ENCODE measurements around the gene OVCH1.
"Not testable (repeated sequence)": the region's sequence is repeated elsewhere in the genome, so short reads cannot be mapped to it uniquely, and the experiment has no call there.

OVCH1 gene

DNA sequence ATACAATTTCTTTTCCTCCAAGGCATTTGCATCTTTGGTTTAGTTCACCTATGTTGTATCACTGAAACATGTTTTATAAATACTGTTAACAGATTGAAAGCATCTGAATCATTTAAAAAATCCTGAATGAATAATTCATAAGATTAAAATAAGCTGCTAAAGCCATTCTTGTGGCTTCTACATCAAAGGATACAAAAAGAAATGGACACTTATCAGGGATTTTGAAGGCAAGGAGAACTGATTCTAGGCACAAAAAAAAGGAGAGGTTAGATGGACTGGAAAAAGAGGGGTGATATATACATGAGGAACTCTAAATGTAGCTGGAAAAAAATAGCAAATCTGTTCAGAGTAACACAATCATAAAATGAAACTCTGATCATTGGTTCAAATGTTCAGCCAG lies 5.8 kb upstream of the OVCH1 start:
- DNase-seq (ENCODE audit: low read depth) = no peak

DNA sequence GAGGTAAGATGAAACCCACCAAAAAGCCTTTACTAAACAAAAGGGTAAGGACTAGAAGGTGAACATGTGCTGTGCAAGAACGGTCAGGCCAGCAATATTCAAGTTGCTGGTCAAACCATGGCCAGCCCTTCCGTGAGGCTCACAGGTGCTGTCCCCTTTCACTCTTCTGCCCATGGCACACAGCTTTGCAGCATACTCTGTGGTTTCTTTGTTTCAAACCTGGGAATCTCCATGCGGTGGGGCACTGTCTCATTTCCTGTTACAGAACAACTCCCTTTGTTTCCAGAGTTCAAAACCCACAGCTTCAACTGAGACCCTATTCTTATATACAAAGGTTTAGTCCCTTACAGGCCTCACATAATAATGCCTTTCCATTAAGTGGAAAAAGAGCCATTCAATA lies 1.7 kb upstream of the OVCH1 start:
- DNase-seq (ENCODE audit: low read depth) = no peak

DNA sequence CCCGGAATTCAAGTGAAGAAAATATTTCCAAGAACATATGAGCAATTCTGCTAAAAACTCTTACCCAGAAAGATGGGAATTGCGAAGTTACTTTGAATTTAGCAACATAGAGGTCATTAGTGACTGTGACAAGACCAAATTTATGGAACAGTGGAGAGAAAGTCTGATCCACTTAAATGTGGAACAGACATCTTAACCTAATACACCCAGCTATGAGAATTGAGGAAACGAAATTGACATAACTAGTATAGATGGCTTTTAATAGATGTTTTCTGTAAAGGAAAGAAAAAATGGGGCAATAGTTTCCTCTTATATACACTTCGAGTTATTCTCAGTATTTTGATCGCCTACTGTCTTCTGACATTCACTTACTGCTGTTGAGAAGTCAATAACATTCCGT lies 4.6 kb downstream of the OVCH1 start:
- DNase-seq (ENCODE audit: low read depth) = no peak

DNA sequence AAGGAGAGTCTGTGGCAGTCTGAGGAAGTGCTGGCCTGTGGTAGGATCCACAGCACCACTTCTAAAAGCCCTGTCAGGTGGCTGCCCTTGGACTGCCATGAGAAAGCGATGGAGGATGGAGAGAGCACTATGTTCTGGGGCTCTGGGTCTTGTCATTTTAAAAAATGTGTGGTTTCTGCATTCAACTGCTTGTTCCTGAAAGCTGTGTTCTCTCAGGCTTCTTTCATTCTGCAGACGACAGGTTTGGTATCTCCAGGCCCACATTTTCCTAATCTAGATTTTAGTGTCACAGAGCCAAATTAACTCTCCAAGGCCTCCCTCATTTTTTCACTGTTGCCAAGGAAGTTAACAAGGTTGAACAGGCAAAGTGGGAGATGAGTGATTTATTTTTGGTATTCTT lies 10.5 kb downstream of the OVCH1 start:
- no peak for DNase-seq (ENCODE audit: low read depth)

DNA sequence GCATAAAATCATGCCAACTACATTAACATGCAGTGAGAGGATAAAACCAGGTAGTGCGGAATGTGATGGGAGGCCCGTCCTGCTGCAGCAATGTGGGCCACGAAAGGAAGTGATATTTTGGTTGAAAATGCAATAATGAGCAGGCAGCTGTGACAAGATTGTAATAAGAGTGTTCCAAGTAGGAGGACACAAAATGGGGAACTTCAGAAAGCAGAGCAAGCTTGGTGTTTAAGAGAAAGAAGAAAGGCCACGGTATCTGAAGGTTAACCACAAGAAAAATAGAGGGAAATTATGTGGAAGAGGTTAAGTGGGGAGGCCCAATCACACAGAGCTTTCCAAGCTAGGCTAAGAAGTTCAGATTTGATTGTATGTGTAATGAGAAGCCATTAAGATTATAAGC lies 34.3 kb downstream of the OVCH1 start:
- DNase-seq (ENCODE audit: low read depth) = no peak

DNA sequence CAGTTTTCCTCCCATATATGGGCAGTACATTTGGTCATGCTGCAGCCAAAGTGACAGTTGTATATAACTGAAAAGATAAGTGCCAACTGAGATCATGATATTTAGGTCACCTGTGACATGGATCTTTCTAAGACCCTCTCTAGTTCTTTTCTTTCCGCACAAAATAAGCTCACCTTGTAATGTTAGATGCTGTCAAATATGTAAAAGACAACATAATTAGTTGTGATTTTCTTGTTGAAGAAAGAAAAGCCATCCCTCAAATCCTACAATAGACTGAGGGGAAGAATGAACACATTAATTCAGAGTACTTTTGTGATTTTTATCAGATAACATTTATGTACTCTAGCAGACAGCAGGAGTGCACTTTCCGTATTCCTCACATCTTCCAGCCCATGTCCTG lies 37.4 kb downstream of the OVCH1 start:
- no peak for DNase-seq (ENCODE audit: low read depth)

DNA sequence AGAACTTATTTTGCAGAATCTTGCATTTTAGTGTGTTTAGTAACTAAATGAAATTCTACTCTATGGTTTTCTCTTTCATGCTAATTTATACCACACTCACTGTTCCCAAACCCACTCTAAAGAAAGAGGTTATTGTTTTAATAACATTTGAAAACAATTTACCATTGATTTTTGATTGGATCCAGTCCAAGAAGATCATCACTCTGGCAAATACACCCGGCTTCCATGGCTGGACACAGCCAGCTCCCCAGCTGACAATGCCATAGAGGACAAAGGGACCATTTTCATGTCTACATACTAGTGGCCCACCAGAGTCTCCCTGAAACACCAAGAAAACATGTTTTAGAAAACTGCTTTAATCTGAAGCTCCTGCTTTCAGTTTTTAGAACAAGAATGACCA lies 42.4 kb downstream of the OVCH1 start:
- no peak for DNase-seq (ENCODE audit: low read depth)

DNA sequence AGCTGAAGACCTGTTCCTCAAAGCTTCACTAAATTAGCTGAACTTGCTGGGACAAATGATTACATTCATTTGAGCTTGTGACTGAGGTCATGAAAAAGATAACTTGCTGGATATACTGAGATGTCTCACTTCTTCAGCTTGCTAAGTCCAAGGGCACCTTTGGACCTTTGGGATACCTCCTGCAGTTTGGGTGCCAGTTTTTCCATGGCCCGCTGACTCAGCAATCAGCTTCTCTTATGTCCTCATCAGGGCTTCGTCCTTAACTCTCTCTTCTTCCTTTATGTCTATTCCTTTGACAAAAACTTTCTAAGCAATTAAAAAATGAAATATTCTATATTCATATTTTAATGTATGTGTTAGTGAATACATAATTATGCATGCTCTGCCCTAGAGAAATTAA lies 45.6 kb downstream of the OVCH1 start:
- no peak for DNase-seq (ENCODE audit: low read depth)

DNA sequence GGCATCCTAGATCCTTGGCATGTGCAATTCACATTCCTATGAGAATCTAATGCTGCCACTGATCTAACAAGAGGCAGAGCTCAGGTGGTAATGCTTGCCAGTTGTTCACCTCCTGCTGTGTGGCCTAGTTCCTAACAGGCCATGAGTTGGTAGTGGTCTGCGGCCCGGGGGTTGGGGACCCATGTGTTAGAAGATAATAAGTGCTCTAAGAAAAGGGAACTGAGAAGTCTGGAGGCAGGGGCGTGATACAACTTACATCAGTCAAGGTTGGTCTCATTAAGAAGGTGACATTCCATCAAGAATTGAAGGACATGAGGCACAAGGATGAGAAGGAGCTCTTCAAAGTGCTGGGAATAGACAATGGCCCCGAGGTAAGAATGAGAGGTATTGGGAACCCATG lies 49.3 kb downstream of the OVCH1 start:
- DNase-seq (ENCODE audit: low read depth) = no peak

DNA sequence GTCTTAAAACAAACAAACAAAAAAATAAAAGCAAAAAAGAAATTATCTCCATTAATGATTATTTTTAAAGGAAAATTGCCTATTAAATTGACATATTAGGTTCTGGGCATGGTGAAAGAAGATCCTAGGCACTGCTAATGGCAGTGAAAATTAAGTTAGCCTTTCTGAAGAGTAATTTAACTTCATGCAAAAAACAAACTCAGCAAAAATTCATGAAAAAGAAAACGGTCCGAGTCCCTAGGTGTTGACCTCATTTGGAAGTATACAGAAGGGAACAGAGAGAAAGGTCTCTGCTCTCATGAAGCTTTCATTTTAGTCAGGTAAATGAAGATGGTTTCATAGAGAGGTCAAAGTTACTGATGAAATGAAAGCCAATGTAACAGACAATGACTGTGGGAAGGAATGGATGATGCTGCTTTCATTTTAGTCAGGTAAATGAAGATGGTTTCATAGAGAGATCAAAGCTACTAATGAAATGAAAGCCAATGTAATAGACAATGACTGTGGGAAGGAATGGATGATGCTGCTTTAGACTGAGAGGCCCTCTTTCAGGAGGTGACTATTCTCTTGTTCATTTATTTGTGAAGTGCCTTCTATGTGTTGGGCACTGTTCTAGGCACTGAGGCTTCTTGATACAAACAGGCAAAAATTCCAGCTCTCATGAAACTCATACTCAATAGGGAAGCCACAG lies 50.1 kb downstream of the OVCH1 start:
- DNase-seq (ENCODE audit: low read depth) = no peak

DNA sequence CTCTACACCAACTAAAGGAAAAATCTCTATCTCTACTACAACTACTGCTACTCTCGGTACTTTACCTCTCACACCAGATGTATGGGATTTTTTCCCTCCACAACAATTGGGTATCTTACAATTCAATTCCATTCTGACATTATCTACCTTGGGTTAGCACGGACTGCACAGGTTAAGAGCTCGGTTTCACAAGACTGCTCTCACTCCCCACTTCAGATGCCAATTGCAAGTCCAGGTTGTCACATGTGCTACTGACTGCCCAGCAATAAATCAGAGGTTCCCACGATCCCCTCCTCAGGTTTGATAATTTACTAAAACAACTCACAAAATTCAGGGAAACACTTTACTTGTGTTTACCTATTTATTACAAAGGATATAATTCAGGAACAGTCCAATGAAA lies 58.0 kb downstream of the OVCH1 start:
- no peak for DNase-seq (ENCODE audit: low read depth)

DNA sequence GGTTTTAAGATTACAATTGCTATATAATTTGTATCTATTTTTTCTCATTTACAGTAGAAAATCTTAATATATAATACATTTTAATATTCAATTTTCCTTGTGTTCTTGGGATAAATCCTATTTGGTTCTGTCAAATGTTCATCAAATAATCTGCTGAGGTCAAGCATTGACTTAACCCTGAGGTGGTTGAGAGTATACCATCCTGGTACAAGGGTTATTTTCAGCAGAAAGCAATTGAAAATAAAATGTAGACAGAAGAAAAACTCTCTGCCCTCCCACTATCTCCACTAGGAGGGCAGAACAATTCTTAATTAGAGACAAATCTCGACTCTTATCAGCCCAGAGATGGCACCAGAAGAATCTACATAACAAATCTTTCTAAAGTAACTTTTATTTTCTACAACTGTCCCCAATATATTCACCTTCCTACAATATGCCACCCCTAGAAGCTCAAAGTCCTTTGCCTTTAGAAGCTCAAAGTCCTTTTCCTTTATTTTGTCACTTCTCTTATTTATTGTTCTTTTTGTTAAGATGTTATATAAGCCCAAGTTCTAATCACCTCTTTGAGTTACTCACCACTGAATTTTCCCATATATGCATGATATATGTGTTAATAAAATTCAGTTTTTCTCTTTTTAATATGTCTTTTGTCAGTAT lies 58.6 kb downstream of the OVCH1 start:
- DNase-seq (ENCODE audit: low read depth) = no peak

DNA sequence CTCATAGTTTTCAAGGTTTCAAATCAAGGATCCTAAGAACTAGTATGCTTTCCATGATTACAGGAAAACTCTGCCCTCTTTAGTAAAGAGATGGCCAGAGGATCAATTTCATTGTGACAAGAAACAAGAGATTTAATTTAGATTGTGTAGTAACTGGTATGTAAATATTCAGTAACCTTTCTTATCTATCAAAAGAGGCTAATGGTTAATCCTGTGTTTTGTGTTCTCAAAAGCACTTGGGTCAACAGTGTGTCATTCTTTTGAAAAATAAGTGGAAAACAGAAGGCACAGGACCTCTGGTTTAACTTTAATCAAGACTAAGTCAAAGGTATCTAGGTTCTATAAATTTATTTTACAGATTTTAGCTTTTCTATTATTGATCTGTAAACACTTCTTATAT lies 59.9 kb downstream of the OVCH1 start:
- no peak for DNase-seq (ENCODE audit: low read depth)

DNA sequence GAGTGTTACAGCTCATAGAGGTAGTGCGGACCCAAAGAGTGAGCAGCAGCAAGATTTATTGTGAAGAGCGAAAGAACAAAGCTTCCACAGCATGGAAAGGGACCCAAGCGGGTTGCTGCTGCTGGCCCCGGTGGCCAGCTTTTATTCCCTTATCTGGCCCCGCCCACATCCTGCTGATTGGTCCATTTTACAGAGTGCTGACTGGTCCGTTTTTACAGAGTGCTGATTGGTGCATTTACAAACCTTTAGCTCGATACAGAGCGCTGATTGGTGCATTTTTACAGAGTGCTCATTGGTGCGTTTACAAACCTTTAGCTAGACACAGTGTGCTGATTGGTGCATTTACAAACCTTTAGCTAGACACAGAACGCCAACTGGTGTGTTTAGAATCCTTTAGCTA lies 60.7 kb downstream of the OVCH1 start:
- not testable (repeated sequence) for DNase-seq (ENCODE audit: low read depth)

DNA sequence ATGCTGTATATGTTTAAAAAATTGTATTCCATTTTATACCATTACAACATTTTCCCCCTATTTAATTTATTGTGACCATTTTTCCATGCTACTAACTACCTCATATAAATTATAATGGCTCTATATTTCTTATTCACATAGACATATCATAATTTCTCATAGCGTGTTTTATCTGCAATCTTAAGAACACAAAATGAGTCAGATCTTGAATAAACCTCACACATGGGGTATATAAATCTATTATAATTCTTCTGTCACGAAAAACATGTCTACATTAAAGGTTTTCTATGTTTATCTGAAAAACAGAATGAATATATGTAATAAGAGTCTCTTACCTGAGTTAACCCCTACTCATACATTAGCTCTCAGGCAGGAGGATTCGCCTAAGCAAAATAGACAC lies 66.0 kb downstream of the OVCH1 start:
- DNase-seq (ENCODE audit: low read depth) = no peak

DNA sequence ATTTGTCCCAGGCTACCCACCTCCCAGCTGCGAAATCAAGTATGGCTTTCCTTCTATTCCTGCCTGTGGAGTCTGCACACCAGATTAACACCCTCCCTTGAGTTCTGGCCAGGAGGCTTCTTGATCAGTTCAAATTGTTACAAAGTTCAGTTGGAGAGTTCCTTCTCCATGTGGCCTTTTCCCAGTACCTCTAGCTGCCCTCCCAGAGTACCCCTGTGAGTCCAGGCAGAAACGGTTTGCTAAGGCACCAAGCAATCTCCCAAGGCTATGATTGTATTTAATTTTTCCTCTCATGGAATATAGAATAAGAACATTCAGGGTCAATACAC lies 66.8 kb downstream of the OVCH1 start:
- no peak for DNase-seq (ENCODE audit: low read depth)

DNA sequence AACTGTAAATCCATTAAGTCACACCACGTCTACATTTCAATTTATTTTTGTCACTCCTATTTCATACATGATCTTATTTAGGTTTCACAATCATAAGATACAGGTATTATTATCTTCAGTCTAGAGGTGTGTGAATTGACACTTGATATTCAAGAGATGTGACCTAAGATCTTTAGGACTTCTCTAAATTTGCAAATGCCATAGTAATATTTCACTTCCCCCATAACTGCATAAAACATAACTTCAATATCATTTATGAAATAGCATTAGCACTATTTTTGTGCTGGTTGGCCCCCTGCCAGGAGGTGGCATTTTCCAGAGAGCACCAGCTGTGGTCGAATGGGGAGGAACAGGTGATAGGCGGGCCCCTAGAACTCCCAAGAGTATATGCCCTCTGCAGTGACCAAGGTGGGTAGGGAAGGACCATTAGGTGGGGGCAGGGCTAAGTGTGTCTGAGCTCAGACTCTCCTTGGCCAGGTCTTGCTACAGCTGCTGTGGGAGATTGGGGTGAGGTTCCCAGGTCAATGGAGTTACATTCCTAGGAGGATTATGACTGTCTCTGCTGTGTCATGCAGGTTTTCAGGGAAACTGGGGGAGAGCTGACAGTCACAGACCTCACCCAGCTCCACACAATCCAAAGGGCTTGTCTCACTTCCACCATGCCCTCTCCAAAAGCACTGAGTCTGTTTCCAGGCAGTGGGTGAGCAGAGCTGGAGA lies 67.3 kb downstream of the OVCH1 start:
- DNase-seq (ENCODE audit: low read depth) = no peak

DNA sequence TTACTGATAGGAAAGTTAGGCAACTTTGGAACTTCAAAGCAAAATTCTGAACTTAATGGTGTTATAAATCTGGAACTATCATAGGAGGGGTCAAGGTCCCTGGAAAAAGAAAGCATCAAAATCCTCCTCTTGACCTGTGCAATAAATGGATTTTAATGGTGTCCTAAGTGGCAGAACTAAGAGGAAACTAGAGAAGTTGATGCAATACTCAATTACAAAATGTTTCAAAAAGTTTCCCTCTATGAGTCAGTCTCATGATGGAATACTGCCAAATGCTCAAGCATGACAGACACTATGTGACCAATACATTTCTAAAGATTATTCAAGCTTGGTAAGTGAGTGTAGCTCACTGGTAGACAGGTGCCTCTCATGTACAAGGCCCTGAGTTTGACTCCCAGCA lies 68.9 kb downstream of the OVCH1 start:
- no peak for DNase-seq (ENCODE audit: low read depth)

DNA sequence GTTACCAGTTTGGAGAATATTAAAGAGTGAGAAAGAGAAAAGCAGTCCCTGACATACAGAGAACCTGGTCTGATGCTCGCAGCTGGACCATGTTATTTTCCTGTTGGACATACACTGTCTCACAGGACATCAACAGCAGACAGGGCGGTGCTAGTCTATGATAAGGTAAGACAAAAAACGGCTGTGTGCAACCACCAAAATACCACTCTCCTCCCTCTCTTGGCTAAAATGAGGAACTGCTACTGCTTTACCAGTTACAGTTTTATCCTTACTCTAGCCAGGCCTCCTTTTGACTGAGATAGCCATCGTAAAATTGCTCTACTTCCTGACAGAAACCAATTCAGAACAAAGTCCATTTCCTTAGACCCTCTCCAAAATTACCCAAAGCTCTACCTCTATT lies 69.5 kb downstream of the OVCH1 start:
- no peak for DNase-seq (ENCODE audit: low read depth)

DNA sequence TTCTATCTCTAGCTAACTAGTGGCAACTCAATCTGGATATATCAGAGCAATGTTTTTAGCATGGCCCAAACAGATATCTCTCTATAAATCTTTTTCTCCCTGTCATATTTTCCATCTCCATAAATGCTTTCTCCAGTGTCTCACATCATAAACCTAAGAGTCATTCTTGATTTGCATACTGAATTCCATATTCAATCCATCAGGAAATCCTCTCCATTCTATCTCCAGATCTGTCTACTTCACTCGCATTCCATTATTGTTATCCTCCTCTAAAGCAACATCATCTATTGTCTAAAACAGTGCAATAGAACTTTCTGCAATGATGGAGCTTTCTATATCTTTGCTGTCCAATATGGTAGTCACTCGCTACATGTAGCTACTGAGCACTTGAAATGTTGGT lies 71.0 kb downstream of the OVCH1 start:
- no peak for DNase-seq (ENCODE audit: low read depth)

DNA sequence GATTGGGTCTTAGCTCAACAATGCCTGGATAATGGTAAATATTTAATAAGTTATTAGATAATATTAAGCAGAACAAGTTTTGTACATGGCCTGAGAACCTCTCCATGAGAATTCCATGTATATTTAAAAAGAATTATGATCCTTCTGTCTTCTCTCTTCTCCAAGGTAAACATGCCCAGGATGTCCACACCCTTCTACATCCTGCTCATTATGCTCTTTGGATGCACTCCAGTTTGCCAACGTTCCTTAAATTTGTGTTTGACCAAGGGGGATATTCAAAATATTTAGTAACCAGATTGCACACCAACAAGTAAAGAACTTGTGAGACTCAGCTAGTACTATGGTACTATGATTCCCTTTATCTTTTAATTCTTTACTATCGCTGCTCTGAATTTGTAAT lies 71.8 kb downstream of the OVCH1 start:
- no peak for DNase-seq (ENCODE audit: low read depth)

DNA sequence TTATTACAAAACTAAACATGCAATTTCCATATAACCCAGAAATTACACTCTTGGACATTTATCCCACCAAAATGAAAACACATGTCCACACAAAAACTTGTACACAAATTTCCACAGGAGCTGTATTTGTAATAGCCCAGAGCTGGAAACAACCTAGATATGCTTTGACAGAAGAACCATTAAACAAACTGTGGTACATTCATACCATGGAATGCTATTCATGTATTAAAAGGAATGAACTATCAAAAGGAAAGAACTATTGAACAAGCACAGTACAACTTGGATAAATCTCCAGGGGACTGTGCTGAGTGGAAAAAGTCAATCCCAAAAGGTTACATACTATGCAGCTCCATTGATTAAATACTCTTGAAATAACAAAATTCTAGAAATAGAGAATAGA lies 80.7 kb downstream of the OVCH1 start:
- DNase-seq (ENCODE audit: low read depth) = no peak

DNA sequence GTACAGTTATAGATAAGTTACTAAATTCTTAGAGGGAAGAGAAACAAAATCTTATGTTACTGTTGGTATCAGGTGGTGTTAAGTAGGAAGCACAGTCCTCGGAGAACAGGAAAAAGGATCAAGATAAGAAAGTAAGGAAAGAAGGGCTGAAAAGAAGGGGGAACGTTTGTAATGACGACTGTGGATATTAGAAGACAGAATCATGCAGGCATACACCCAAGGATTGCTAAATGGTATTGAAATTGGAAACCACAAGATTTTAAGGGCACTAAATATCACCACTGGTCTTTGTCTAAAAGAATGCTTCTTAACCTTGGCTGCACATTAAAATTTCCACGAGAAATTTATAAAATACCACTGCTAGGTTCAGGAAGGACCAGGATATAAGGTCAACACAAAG lies 82.4 kb downstream of the OVCH1 start:
- no peak for DNase-seq (ENCODE audit: low read depth)

DNA sequence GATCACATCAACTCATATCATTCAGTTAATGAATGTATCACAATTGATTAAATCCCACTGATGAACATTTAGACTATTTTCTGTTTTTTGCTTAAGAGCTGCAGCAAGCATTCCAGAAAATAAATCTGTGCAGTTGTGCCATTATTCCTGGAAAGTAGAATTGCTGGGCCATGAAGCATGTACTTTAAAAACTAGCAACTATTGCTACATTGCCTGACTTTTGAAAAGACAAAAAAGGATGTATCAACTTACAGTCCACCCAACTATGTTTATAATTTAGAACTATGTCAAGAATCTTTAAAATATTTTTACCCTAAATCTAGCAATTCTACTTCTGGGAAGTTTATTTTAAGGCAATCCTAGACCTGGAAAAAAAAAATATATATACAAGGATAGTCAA lies 83.1 kb downstream of the OVCH1 start:
- DNase-seq (ENCODE audit: low read depth) = no peak

Measured in stimulated activated CD8-positive, alpha-beta memory T cell treated with anti-CD3 and anti-CD28 coated beads, Interleukin-15, amount 100 ng/mL, for 1 hour (primary cell).